OCI-LY1 (cell line): ENCODE data around the gene LYRM9.

Experiments
- H2AFZ ChIP-seq: fragments of 200-600 bp; sonication (generic), shearing (Covaris generic); 2 replicates; pipeline ENCODE4 v1.6.0; 2014; ENCODE audit warnings: antibody characterized with exemption, mild to moderate bottlenecking, low read length
- H3F3A ChIP-seq: fragments of 200-600 bp; sonication (generic), shearing (Covaris generic); 2 replicates; pipeline ENCODE4 v1.6.0; 2014; ENCODE audit warnings: mild to moderate bottlenecking, antibody characterized with exemption, low read length, moderate library complexity; ENCODE audit not compliant: insufficient read depth
- H3K27ac ChIP-seq: fragments of 200-600 bp; sonication (generic); 2 replicates; pipeline ENCODE4 v1.5.1; 2014; ENCODE audit warnings: low read length, mixed run types, mild to moderate bottlenecking, low read depth; ENCODE audit not compliant: poor library complexity, severe bottlenecking
- H3K27me3 ChIP-seq: fragments of 200-600 bp; sonication (generic); 2 replicates; pipeline ENCODE4 v1.6.0; 2014; ENCODE audit warnings: antibody characterized with exemption, mild to moderate bottlenecking, low read length, moderate library complexity; ENCODE audit not compliant: insufficient read depth
- H3K36me3 ChIP-seq: fragments of 200-600 bp; sonication (generic); 2 replicates; pipeline ENCODE4 v1.6.1; 2014; ENCODE audit warnings: mild to moderate bottlenecking, antibody characterized with exemption, low read length, moderate library complexity, mixed read lengths; ENCODE audit not compliant: insufficient read depth
- H3K4me1 ChIP-seq: fragments of 200-600 bp; sonication (generic); 2 replicates; pipeline ENCODE4 v1.5.1; 2014; ENCODE audit warnings: mild to moderate bottlenecking, low read length, moderate library complexity; ENCODE audit not compliant: insufficient read depth, severe bottlenecking
- H3K4me2 ChIP-seq: fragments of 200-600 bp; sonication (generic), shearing (Covaris generic); 2 replicates; pipeline ENCODE4 v1.6.1; 2014; ENCODE audit warnings: low read length
- H3K4me3 ChIP-seq: fragments of 200-600 bp; sonication (generic); 2 replicates; pipeline ENCODE4 v1.5.1; 2014; ENCODE audit warnings: low read length, low read depth, mild to moderate bottlenecking, mixed read lengths; ENCODE audit not compliant: poor library complexity, severe bottlenecking
- H3K79me2 ChIP-seq: fragments of 200-600 bp; shearing (Covaris generic); 2 replicates; pipeline ENCODE4 v1.6.1; 2016; ENCODE audit warnings: mixed run types, low read length, mixed read lengths; ENCODE audit not compliant: insufficient read depth
- H3K9ac ChIP-seq: fragments of 200-600 bp; sonication (generic), shearing (Covaris generic); 2 replicates; pipeline ENCODE4 v1.6.1; 2014; ENCODE audit warnings: mild to moderate bottlenecking, low read length, mixed read lengths
- H3K9me2 ChIP-seq: fragments of 200-600 bp; sonication (generic), shearing (Covaris generic); 2 replicates; pipeline ENCODE4 v1.6.1; 2014; ENCODE audit warnings: low read depth, mild to moderate bottlenecking, low read length, mixed read lengths
- H3K9me3 ChIP-seq: fragments of 200-600 bp; shearing (Covaris generic); 2 replicates; pipeline ENCODE4 v1.6.1; 2014; ENCODE audit warnings: low read length, mixed read lengths
- H4K20me1 ChIP-seq: fragments of 200-600 bp; sonication (generic), shearing (Covaris generic); 2 replicates; pipeline ENCODE4 v1.6.0; 2016; ENCODE audit warnings: mild to moderate bottlenecking, low read length; ENCODE audit not compliant: insufficient read depth
- EZH2 ChIP-seq: fragments of 200-600 bp; sonication (generic), shearing (Covaris generic); IDR thresholded peaks from 2 replicates; pipeline ENCODE4 v1.8.0; 2017; ENCODE audit warnings: borderline replicate concordance, mixed run types, mild to moderate bottlenecking, antibody characterized with exemption, low read length, moderate library complexity, mixed read lengths
- TF ChIP-seq, protein P1 (sequence below): fragments of 200-600 bp; sonication (generic), shearing (Covaris generic); IDR thresholded peaks from 2 replicates; pipeline ENCODE4 v1.5.1; 2017; ENCODE audit warnings: mild to moderate bottlenecking, antibody characterized with exemption, low read length, moderate library complexity, mixed read lengths

Gene LYRM9

DNA sequence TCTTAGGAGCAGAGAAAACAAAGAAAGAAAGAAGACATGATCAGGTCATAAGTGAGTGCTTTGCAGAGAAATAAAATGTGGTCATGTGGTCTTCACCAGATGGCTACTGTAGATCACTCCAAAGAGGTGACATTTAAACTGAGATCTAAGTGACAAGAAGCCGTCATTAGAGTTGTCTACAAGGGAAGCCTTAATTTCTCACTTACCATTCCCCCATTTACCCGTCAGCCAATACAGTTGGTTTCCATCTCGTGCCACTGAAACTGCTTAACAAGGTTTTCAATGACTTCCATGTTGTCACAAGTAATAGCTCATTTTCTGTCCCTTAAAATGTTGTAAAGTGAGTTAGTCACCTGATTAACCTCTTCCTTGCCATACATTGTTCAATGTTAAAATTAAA is 6.4 kb upstream of the LYRM9 start:
- no peak overlapping the region for H3K9ac ChIP-seq
- no peak overlapping the region for H3K4me2 ChIP-seq
- TF ChIP-seq EZH2 = no peak
- TF ChIP-seq, protein P1, sequence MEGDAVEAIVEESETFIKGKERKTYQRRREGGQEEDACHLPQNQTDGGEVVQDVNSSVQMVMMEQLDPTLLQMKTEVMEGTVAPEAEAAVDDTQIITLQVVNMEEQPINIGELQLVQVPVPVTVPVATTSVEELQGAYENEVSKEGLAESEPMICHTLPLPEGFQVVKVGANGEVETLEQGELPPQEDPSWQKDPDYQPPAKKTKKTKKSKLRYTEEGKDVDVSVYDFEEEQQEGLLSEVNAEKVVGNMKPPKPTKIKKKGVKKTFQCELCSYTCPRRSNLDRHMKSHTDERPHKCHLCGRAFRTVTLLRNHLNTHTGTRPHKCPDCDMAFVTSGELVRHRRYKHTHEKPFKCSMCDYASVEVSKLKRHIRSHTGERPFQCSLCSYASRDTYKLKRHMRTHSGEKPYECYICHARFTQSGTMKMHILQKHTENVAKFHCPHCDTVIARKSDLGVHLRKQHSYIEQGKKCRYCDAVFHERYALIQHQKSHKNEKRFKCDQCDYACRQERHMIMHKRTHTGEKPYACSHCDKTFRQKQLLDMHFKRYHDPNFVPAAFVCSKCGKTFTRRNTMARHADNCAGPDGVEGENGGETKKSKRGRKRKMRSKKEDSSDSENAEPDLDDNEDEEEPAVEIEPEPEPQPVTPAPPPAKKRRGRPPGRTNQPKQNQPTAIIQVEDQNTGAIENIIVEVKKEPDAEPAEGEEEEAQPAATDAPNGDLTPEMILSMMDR = no peak

DNA sequence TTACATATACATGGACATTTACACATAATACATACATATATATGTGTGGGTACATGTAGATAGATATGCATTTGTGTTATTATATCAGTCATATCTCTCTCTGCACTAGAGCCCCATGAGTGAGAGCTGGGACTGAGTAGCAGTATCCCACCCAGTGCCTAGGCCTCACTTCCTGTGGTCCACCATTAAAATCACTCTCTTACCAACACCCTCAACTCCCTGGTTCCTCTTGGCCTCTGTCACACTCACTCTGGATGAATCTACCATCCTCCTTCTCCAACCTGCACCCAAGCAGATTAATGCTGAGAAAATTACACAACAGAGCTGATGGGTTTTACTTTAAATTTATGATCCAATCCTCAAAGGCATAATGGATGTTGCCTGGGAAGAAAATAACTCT is 4.9 kb upstream of the LYRM9 start:
- TF ChIP-seq EZH2 = no peak
- TF ChIP-seq, protein P1 = no peak
- H3K4me3 ChIP-seq = no peak overlapping the region
- no peaks in the 10 kb centered on the region for H4K20me1 ChIP-seq
- H3K9me2 ChIP-seq = no peaks in the 10 kb centered on the region
- no peak overlapping the region for H3K27ac ChIP-seq
- H3K79me2 ChIP-seq = no peaks in the 10 kb centered on the region
- no peaks in the 10 kb centered on the region for H3K9me3 ChIP-seq
- no peak overlapping the region for H2AFZ ChIP-seq
- no peak overlapping the region for H3K9ac ChIP-seq
- no peaks in the 10 kb centered on the region for H3K36me3 ChIP-seq
- H3F3A ChIP-seq = no peaks in the 10 kb centered on the region
- H3K4me1 ChIP-seq = no peaks in the 10 kb centered on the region
- H3K4me2 ChIP-seq = no peak overlapping the region
- no peaks in the 10 kb centered on the region for H3K27me3 ChIP-seq

More for the DNA sequence above, 6.4 kb upstream of the LYRM9 start:
- H3K4me3 ChIP-seq = no peak overlapping the region
- no peaks in the 10 kb centered on the region for H4K20me1 ChIP-seq
- H3K9me2 ChIP-seq = no peaks in the 10 kb centered on the region
- H3K4me1 ChIP-seq = no peaks in the 10 kb centered on the region
- H2AFZ ChIP-seq = no peak overlapping the region
- no peaks in the 10 kb centered on the region for H3F3A ChIP-seq
- no peaks in the 10 kb centered on the region for H3K9me3 ChIP-seq
- no peaks in the 10 kb centered on the region for H3K36me3 ChIP-seq
- H3K27me3 ChIP-seq = no peaks in the 10 kb centered on the region
- H3K79me2 ChIP-seq = no peaks in the 10 kb centered on the region
- no peak overlapping the region for H3K27ac ChIP-seq

DNA sequence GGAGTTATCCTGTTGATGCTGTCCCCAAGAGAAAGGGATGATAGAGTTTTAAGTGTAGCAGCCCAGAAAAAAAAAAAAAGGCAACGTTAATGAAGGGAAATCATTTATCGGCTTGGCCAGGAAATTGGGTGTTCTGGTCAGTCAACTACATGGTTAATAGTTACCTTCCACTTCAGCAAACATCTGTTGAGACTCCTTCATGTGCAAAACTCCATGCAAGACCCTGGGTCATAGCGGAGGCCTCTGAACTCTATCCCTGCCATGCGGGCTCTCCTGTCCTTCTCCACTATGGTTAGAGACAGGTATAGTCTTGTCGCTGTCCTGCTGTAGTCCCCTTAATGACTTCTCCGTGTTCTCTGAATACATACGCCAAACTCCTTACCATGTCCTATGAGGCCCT is 3.5 kb upstream of the LYRM9 start:
- Histone ChIP-seq H3K27me3 (no peaks in the 10 kb centered on the region), H3K79me2 (no peaks in the 10 kb centered on the region), H3F3A (no peaks in the 10 kb centered on the region), H3K27ac (no peak overlapping the region), H3K9ac (no peak overlapping the region), H3K4me1 (peaks cover 6% of the 10 kb centered on the region), H3K9me3 (no peaks in the 10 kb centered on the region), H3K4me2 (no peak overlapping the region), H3K4me3 (no peak overlapping the region), H4K20me1 (no peaks in the 10 kb centered on the region), H3K9me2 (no peaks in the 10 kb centered on the region), H3K36me3 (no peaks in the 10 kb centered on the region), H2AFZ (no peak overlapping the region)
- TF ChIP-seq, protein P1 = no peak
- TF ChIP-seq EZH2 = no peak
